ENCODE results near the gene INPP5J. TPM values are rescaled to one million over a fixed set of nuclear protein-coding genes. Genes with fewer than 3 reads are reported as not detected.

The INPP5J gene
- total and polyA plus RNA-seq, 2 experiments from 2014 or later: 3.4 to 5.6 TPM

DNA sequence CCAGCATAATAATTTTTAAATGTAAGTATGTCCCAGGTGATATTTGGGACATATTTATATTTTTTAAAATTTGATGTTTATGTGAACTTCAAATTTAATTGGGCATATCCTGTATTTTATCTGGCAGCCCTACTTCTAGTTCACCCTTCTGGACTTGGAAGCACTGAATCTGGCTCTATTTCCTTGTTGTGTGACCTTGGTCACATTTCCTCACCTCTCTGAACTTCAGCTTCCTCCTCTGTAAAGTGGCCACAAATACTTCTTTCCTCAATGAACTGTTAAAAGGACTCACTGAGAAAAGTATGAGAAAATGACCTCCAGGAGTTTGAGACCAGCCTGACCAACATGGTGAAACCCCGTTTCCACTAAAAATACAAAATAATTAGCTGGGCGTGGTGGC, 29.1 kb downstream of the INPP5J start:
- TF ChIP-seq, protein P1, sequence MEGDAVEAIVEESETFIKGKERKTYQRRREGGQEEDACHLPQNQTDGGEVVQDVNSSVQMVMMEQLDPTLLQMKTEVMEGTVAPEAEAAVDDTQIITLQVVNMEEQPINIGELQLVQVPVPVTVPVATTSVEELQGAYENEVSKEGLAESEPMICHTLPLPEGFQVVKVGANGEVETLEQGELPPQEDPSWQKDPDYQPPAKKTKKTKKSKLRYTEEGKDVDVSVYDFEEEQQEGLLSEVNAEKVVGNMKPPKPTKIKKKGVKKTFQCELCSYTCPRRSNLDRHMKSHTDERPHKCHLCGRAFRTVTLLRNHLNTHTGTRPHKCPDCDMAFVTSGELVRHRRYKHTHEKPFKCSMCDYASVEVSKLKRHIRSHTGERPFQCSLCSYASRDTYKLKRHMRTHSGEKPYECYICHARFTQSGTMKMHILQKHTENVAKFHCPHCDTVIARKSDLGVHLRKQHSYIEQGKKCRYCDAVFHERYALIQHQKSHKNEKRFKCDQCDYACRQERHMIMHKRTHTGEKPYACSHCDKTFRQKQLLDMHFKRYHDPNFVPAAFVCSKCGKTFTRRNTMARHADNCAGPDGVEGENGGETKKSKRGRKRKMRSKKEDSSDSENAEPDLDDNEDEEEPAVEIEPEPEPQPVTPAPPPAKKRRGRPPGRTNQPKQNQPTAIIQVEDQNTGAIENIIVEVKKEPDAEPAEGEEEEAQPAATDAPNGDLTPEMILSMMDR (IDR thresholded peaks at IDR 0.05; ENCODE audit: poor library complexity): no peak
- no peak for TF ChIP-seq EZH2 (IDR thresholded peaks at IDR 0.05; ENCODE audit: borderline replicate concordance)
- no peak for TF ChIP-seq EZH2phosphoT487 (IDR thresholded peaks at IDR 0.05; ENCODE audit: low read depth, severe bottlenecking, unreplicated experiment)
- Histone ChIP-seq H3K27ac (no peak overlapping the region), H3K9me3 (ENCODE audit: low read depth) (peaks cover 4% of the 10 kb centered on the region), H3K4me1 (ENCODE audit: insufficient read depth) (peaks cover 3% of the 10 kb centered on the region), H3K4me3 (no peak overlapping the region), H3K4me2 (no peak overlapping the region), H3K79me2 (no peaks in the 10 kb centered on the region), H3K36me3 (replicated peaks; ENCODE audit: insufficient read depth, low read depth) (no peaks in the 10 kb centered on the region), H3K9me2 (replicated peaks; ENCODE audit: insufficient read depth) (no peaks in the 10 kb centered on the region), H3K27me3 (no peaks in the 10 kb centered on the region), H4K20me1 (ENCODE audit: insufficient read depth, poor library complexity, severe bottlenecking) (no peaks in the 10 kb centered on the region), H2AFZ (no peak overlapping the region)
- 89% methylated on average over 2 of the region's 2 CpGs for WGBS (ENCODE audit: low lambda C conversion rate, missing lambda C conversion rate)
- DNase-seq (ENCODE audit: low spot score): no peak

DNA sequence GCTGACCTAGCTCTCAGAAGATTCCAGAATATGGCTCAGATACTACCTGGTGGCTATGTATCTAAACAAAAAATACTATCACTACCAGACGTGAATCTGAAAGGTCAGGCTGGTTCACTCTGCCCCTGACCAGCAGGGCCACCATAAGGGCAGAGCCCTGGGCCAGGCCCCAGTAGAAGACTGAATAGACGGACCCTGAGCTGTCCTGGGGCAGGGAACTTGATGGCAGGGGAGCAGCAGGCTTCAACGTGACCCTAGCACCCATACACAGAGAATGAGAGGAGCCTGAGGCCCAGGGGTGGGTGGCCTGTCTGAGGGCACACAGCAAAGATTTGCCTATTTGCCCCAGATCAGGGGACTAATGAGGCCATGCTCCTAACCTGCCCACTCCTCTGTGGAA, 30.6 kb downstream of the INPP5J start:
- peaks cover 3% of the 10 kb centered on the region for H3K4me1 ChIP-seq (ENCODE audit: insufficient read depth)

DNA sequence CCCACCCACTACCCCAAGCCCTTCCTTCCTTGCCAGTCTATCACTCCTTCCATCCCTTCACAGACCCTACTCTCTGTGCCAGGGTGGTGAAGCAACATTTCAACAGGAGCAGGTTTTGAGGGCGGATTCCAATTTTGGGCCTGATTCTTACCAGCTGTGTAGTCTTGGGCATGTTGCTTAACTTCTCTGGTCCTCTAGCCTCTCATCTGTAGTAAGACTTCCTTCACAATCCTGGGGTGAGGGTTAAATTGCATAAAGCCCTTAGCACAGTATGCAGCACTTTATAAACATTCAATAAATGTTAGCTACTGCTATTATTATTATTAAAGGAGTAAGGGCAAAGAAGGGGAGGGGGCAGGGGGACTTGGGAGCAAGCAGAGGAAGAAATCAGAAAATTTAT, 32.2 kb downstream of the INPP5J start:
- Histone ChIP-seq H3K4me3 (no peak overlapping the region), H3K27ac (no peak overlapping the region), H3K36me3 (replicated peaks; ENCODE audit: insufficient read depth, low read depth) (no peaks in the 10 kb centered on the region), H3K4me2 (no peak overlapping the region), H3K4me1 (ENCODE audit: insufficient read depth) (peaks cover 3% of the 10 kb centered on the region), H2AFZ (no peak overlapping the region), H3K27me3 (peaks cover 8% of the 10 kb centered on the region), H3K79me2 (no peaks in the 10 kb centered on the region), H3K9me2 (replicated peaks; ENCODE audit: insufficient read depth) (no peaks in the 10 kb centered on the region), H3K9me3 (ENCODE audit: low read depth) (no peaks in the 10 kb centered on the region), H4K20me1 (ENCODE audit: insufficient read depth, poor library complexity, severe bottlenecking) (no peaks in the 10 kb centered on the region)
- 100% methylated on average over 1 of the region's 1 CpG for WGBS (ENCODE audit: low lambda C conversion rate, missing lambda C conversion rate)
- TF ChIP-seq EZH2 (IDR thresholded peaks at IDR 0.05; ENCODE audit: borderline replicate concordance) (no peak), EZH2phosphoT487 (IDR thresholded peaks at IDR 0.05; ENCODE audit: low read depth, severe bottlenecking, unreplicated experiment) (no peak)
- TF ChIP-seq, protein P1 (IDR thresholded peaks at IDR 0.05; ENCODE audit: poor library complexity): no peak
- DNase-seq (ENCODE audit: low spot score): no peak

More for the DNA sequence above, 30.6 kb downstream of the INPP5J start:
- H3K4me2 ChIP-seq: no peak overlapping the region
- H3K4me3 ChIP-seq: no peak overlapping the region
- no peaks in the 10 kb centered on the region for H3K79me2 ChIP-seq
- H3K36me3 ChIP-seq (replicated peaks; ENCODE audit: insufficient read depth, low read depth): no peaks in the 10 kb centered on the region
- no peaks in the 10 kb centered on the region for H3K9me2 ChIP-seq (replicated peaks; ENCODE audit: insufficient read depth)
- H2AFZ ChIP-seq: no peak overlapping the region
- TF ChIP-seq, protein P1 (IDR thresholded peaks at IDR 0.05; ENCODE audit: poor library complexity): no peak
- TF ChIP-seq EZH2 (IDR thresholded peaks at IDR 0.05; ENCODE audit: borderline replicate concordance) (no peak), EZH2phosphoT487 (IDR thresholded peaks at IDR 0.05; ENCODE audit: low read depth, severe bottlenecking, unreplicated experiment) (no peak)
- peaks cover 8% of the 10 kb centered on the region for H3K27me3 ChIP-seq
- H3K9me3 ChIP-seq (ENCODE audit: low read depth): no peaks in the 10 kb centered on the region
- DNase-seq (ENCODE audit: low spot score): no peak
- H3K27ac ChIP-seq: no peak overlapping the region
- WGBS (ENCODE audit: low lambda C conversion rate, missing lambda C conversion rate): 71% methylated on average over 3 of the region's 3 CpGs
- no peaks in the 10 kb centered on the region for H4K20me1 ChIP-seq (ENCODE audit: insufficient read depth, poor library complexity, severe bottlenecking)

DNA sequence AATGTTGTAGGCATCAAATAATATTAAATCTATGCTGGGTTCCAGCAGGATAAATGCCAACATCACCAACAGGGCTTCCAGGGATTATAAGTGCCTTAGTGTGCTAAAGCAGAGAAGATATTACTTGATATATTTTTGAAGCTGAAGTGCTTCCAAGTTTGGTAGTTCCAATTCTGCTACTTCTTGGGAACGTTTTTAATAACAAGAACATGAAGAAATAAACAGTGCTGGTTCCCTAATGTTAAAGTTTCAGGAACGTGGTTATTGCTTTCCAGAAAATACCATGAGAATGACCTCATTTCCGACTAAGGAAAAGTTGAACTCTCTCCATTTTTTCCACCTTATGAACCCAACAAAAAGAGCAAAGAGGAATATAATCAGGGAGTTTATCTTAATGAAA, 32.7 kb downstream of the INPP5J start:
- no peaks in the 10 kb centered on the region for H4K20me1 ChIP-seq (ENCODE audit: insufficient read depth, poor library complexity, severe bottlenecking)
- TF ChIP-seq EZH2 (IDR thresholded peaks at IDR 0.05; ENCODE audit: borderline replicate concordance) (no peak), EZH2phosphoT487 (IDR thresholded peaks at IDR 0.05; ENCODE audit: low read depth, severe bottlenecking, unreplicated experiment) (no peak)
- TF ChIP-seq, protein P1 (IDR thresholded peaks at IDR 0.05; ENCODE audit: poor library complexity): no peak
- H3K4me2 ChIP-seq: no peak overlapping the region
- no peaks in the 10 kb centered on the region for H3K9me2 ChIP-seq (replicated peaks; ENCODE audit: insufficient read depth)
- H2AFZ ChIP-seq: no peak overlapping the region
- no peak overlapping the region for H3K27ac ChIP-seq
- no peaks in the 10 kb centered on the region for H3K36me3 ChIP-seq (replicated peaks; ENCODE audit: insufficient read depth, low read depth)
- WGBS (ENCODE audit: low lambda C conversion rate, missing lambda C conversion rate): 29% methylated on average over 3 of the region's 3 CpGs
- H3K4me3 ChIP-seq: no peak overlapping the region
- DNase-seq (ENCODE audit: low spot score): no peak
- peaks cover 8% of the 10 kb centered on the region for H3K27me3 ChIP-seq
- peaks cover 2% of the 10 kb centered on the region for H3K79me2 ChIP-seq
- H3K9me3 ChIP-seq (ENCODE audit: low read depth): no peaks in the 10 kb centered on the region
- peaks cover 3% of the 10 kb centered on the region for H3K4me1 ChIP-seq (ENCODE audit: insufficient read depth)

Measured in hepatocyte (in vitro differentiated cells).